SK-N-SH (cell line): ENCODE results near the gene TGM2. TPM values are rescaled to one million over a fixed set of nuclear protein-coding genes. Genes with fewer than 3 reads are reported as not detected.
A peak's percentile ranks its signal among the peaks of the same experiment; 100 is the strongest.

Experiments used
- CTCF ChIA-PET: fragments of 300-600, 350-600 bp; formaldehyde crosslinking; extraction: SDS; loops from one replicate; lab custom pipeline; 2021; lab: Yijun Ruan, JAX
- POLR2A ChIA-PET: fragments of 350-600 bp; sonication (Branson Sonifier 250); formaldehyde crosslinking; extraction: SDS; loops from one replicate; lab custom pipeline; 2020; ENCODE audit warnings: antibody characterized with exemption, inconsistent platforms; lab: Yijun Ruan, JAX
- DNase-seq: peaks from one replicate; pipeline ENCODE4 v3.0.0; 2012
- H2AFZ ChIP-seq: fragments of 200-600 bp; sonication (generic); 2 replicates; pipeline ENCODE4 v1.8.1; 2016; ENCODE audit warnings: antibody characterized with exemption, mild to moderate bottlenecking, low read depth
- H3F3A ChIP-seq: fragments of 200-600 bp; sonication (generic); replicated peaks from 2 replicates; pipeline ENCODE3; 2016; ENCODE audit warnings: antibody characterized with exemption, mild to moderate bottlenecking; ENCODE audit not compliant: insufficient read depth
- H3K27ac ChIP-seq, 2 experiments: fragments of 200-500 bp in 1 of 2; fragments of 200-600 bp in 1 of 2; sonication (Bioruptor generic) in 1 of 2; sonication (generic), shearing (Covaris generic) in 1 of 2; 2 replicates each; pipeline versions ENCODE4 v1.5.1 to v1.6.1; 2014 to 2016; ENCODE audit warnings: low read depth in 2 of 2, inconsistent platforms in 1 of 2, low read length in 1 of 2, mild to moderate bottlenecking in 1 of 2, mixed read lengths in 1 of 2
- H3K27me3 ChIP-seq: fragments of 200-600 bp; sonication (generic), shearing (Covaris generic); 2 replicates; pipeline ENCODE4 v1.6.1; 2016; ENCODE audit warnings: mixed run types; ENCODE audit not compliant: insufficient read depth
- H3K36me3 ChIP-seq, 2 experiments: fragments of 200-500 bp in 1 of 2; fragments of 200-600 bp in 1 of 2; sonication (Bioruptor generic) in 1 of 2; sonication (generic) in 1 of 2; replicated peaks in 1 of 2; 2 replicates each; pipeline versions ENCODE3 to v1.5.1; 2014 to 2016; ENCODE audit warnings: low read length in 1 of 2, mild to moderate bottlenecking in 1 of 2; ENCODE audit not compliant: insufficient read depth in 2 of 2, control insufficient read depth in 1 of 2
- H3K4me1 ChIP-seq, 2 experiments: fragments of 200-500 bp in 1 of 2; fragments of 200-600 bp in 1 of 2; sonication (Bioruptor generic) in 1 of 2; sonication (generic), shearing (Covaris generic) in 1 of 2; 2 replicates each; pipeline versions ENCODE4 v1.5.1 to v1.6.1; 2014 to 2016; ENCODE audit warnings: low read depth in 1 of 2, low read length in 1 of 2, mixed run types in 1 of 2; ENCODE audit not compliant: insufficient read depth in 2 of 2, control insufficient read depth in 1 of 2
- H3K4me2 ChIP-seq: fragments of 200-600 bp; sonication (generic), shearing (Covaris generic); 2 replicates; pipeline ENCODE4 v1.6.1; 2017; ENCODE audit warnings: mixed run types
- H3K4me3 ChIP-seq, 2 experiments: fragments of 200-500 bp in 1 of 2; fragments of 200-600 bp in 1 of 2; sonication (Bioruptor generic) in 1 of 2; sonication (generic), shearing (Covaris generic) in 1 of 2; 2 replicates each; pipeline versions ENCODE4 v1.5.1 to v1.8.1; 2014 to 2016; ENCODE audit warnings: low read depth in 2 of 2, inconsistent platforms in 1 of 2, low read length in 1 of 2, mild to moderate bottlenecking in 1 of 2, mixed read lengths in 1 of 2, moderate library complexity in 1 of 2
- H3K79me2 ChIP-seq: fragments of 200-600 bp; sonication (generic); 2 replicates; pipeline ENCODE4 v1.8.1; 2017; ENCODE audit warnings: mild to moderate bottlenecking; ENCODE audit not compliant: insufficient read depth
- H3K9ac ChIP-seq: fragments of 200-600 bp; sonication (generic); 2 replicates; pipeline ENCODE4 v1.6.1; 2017; ENCODE audit warnings: mixed run types
- H3K9me2 ChIP-seq: fragments of 200-600 bp; sonication (generic); 2 replicates; pipeline ENCODE4 v1.6.1; 2017; ENCODE audit warnings: mixed run types
- H3K9me3 ChIP-seq: fragments of 200-600 bp; sonication (generic); 2 replicates; pipeline ENCODE4 v1.6.1; 2017; ENCODE audit warnings: mixed run types, mild to moderate bottlenecking, moderate library complexity
- H4K20me1 ChIP-seq: fragments of 200-600 bp; sonication (generic); 2 replicates; pipeline ENCODE4 v1.6.1; 2017; ENCODE audit warnings: mild to moderate bottlenecking, mixed run types; ENCODE audit not compliant: insufficient read depth
- CHD2 ChIP-seq: fragments of 150-350 bp; IDR thresholded peaks from 2 replicates; pipeline ENCODE4 v1.6.1; 2018; ENCODE audit warnings: low read length; ENCODE audit not compliant: partially characterized antibody
- GABPA ChIP-seq: IDR thresholded peaks from 2 replicates; pipeline ENCODE4 v1.4.0; 2012; ENCODE audit warnings: low read depth, mild to moderate bottlenecking
- IRF3 ChIP-seq: fragments of 150-350 bp; IDR thresholded peaks from 2 replicates; pipeline ENCODE4 v1.6.1; 2016; ENCODE audit warnings: mild to moderate bottlenecking, low read depth, low read length
- POLR2AphosphoS5 ChIP-seq: IDR thresholded peaks from 2 replicates; pipeline ENCODE4 v1.6.1; 2012; ENCODE audit warnings: low read depth, low read length
- RFX5 ChIP-seq: IDR thresholded peaks from 2 replicates; pipeline ENCODE4 v1.6.1; 2012; ENCODE audit warnings: mild to moderate bottlenecking, improper control_type of control experiment, low read length
- TAF1 ChIP-seq: IDR thresholded peaks from 2 replicates; pipeline ENCODE4 v1.6.1; 2012; ENCODE audit warnings: low read depth, mild to moderate bottlenecking, low read length, moderate library complexity, borderline replicate concordance
- YY1 ChIP-seq: IDR thresholded peaks from 2 replicates; pipeline ENCODE4 v1.4.0; 2012; ENCODE audit warnings: low read depth, mild to moderate bottlenecking
- ZBTB33 ChIP-seq: IDR thresholded peaks from 2 replicates; pipeline ENCODE4 v1.4.0; 2012; ENCODE audit warnings: low read depth, borderline replicate concordance
- WGBS: methylation state at CpG from one replicate; pipeline ENCODE4 v1.1.6; 2017; ENCODE audit warnings: low lambda C conversion rate; 5-methylcytosine and 5-hydroxymethylcytosine counted together
- polyA plus RNA-seq, 3 experiments: library from polyadenylated mRNA; depleted of rRNA; stranded (reverse); fragments of >200 nt; gene quantifications; 2 replicates each; pipeline ENCODE4 v1.2.3, GENCODE V29; 2012
- TF ChIP-seq, protein P1 (sequence below): IDR thresholded peaks from 2 replicates; pipeline ENCODE4 v1.6.1; 2012; ENCODE audit warnings: mild to moderate bottlenecking, low read depth, low read length, moderate library complexity

TGM2 gene
- polyA plus RNA-seq, 1 of the 3 experiments (the other 2 are of a cell fraction): 676 TPM

DNA sequence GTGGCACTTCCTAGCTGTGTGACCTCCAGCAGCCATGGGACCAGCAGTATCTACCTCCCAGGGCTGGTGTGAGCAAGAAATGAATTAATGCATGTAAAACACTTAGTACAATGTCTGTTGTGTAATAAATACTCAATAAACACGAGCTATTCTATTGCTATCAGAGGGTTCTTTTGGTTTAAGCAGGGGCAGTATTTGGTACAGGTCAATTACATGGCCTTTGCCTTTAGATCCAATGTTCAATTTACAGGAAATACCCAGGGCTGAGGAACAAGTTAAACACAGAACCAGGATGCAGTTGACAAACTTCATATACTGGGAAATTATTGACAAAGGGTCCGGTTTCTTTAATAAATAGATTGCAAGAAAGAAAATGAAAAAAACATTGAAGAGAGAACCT, 2.9 kb downstream of the TGM2 start:
- peaks cover 34 to 42% of the 10 kb centered on the region in 2 experiments; a peak in 2 of 4 replicates for H3K4me1 ChIP-seq
- no peaks in the 10 kb centered on the region for H3K27me3 ChIP-seq
- H3K79me2 ChIP-seq: peaks cover 62% of the 10 kb centered on the region
- H3F3A ChIP-seq: peaks cover 43% of the 10 kb centered on the region
- H3K4me2 ChIP-seq: peak overlapping the region; percentile 91
- CTCF ChIA-PET: interaction anchor here (2.2 to 4.2 kb wide), 3 partner anchors 59 to 105 kb away, joined by 12 to 24 read pairs (median 20); no protein-coding TSS in a partner anchor
- TF ChIP-seq YY1 (no peak), TAF1 (no peak), RFX5 (no peak), IRF3 (no peak)
- no peaks in the 10 kb centered on the region for H3K9me3 ChIP-seq
- 0 out of 4 replicates have a peak overlapping the region, but pooled peaks of 1 of the 2 experiments have one; percentile 4 for H3K27ac ChIP-seq
- H3K9ac ChIP-seq: 0 out of 2 replicates have a peak overlapping the region, but pooled peaks have one; percentile 2
- 84% methylated on average over 2 of the region's 2 CpGs for WGBS
- no peaks in the 10 kb centered on the region for H4K20me1 ChIP-seq
- no peak overlapping the region for H2AFZ ChIP-seq
- DNase-seq: no peak
- POLR2A ChIA-PET: no interaction called here
- H3K9me2 ChIP-seq: no peaks in the 10 kb centered on the region
- peak overlapping the region in 1 of 2 experiments; percentile 77; a peak in 2 of 4 replicates for H3K4me3 ChIP-seq
- peaks cover 28 to 31% of the 10 kb centered on the region in 2 experiments for H3K36me3 ChIP-seq

DNA sequence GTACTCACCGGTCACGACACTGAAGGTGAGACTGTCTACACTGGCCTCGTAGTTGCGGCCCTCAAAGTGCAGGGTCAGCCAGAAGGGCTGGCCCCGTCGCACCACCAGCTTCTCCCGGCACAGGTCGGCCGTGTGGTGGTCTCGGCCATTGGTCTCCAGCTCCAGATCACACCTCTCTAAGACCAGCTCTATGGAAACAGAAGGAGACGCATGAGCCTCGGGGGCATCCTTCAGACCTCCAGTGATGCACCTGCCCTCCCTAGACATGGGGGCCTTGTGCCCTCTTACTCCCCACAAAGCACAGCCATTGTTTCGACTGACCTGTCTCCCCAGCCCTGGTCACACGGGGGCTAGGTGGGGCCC, 3.7 kb downstream of the TGM2 start:
- H3K79me2 ChIP-seq: peaks cover 62% of the 10 kb centered on the region
- CTCF ChIA-PET: interaction anchor here (0.7 to 4.2 kb wide), 6 partner anchors 9 to 597 kb away, joined by 3 to 20 read pairs (median 6); no protein-coding TSS in a partner anchor
- WGBS: 98% methylated on average over 5 of the region's 14 CpGs

More for the DNA sequence above, 3.7 kb downstream of the TGM2 start:
- H3F3A ChIP-seq: peaks cover 46% of the 10 kb centered on the region
- H3K4me2 ChIP-seq: peak overlapping the region; percentile 91
- no peak overlapping the region for H3K27ac ChIP-seq
- H3K4me1 ChIP-seq: peaks cover 35 to 43% of the 10 kb centered on the region in 2 experiments; a peak in 2 of 4 replicates
- TF ChIP-seq POLR2AphosphoS5 (peak; percentile 18; the same call in 1 of the 2 replicates), ZBTB33 (no peak), CHD2 (no peak), GABPA (no peak)
- TF ChIP-seq, protein P1, sequence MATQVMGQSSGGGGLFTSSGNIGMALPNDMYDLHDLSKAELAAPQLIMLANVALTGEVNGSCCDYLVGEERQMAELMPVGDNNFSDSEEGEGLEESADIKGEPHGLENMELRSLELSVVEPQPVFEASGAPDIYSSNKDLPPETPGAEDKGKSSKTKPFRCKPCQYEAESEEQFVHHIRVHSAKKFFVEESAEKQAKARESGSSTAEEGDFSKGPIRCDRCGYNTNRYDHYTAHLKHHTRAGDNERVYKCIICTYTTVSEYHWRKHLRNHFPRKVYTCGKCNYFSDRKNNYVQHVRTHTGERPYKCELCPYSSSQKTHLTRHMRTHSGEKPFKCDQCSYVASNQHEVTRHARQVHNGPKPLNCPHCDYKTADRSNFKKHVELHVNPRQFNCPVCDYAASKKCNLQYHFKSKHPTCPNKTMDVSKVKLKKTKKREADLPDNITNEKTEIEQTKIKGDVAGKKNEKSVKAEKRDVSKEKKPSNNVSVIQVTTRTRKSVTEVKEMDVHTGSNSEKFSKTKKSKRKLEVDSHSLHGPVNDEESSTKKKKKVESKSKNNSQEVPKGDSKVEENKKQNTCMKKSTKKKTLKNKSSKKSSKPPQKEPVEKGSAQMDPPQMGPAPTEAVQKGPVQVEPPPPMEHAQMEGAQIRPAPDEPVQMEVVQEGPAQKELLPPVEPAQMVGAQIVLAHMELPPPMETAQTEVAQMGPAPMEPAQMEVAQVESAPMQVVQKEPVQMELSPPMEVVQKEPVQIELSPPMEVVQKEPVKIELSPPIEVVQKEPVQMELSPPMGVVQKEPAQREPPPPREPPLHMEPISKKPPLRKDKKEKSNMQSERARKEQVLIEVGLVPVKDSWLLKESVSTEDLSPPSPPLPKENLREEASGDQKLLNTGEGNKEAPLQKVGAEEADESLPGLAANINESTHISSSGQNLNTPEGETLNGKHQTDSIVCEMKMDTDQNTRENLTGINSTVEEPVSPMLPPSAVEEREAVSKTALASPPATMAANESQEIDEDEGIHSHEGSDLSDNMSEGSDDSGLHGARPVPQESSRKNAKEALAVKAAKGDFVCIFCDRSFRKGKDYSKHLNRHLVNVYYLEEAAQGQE: no peak
- DNase-seq: no peak
- no peak overlapping the region for H3K4me3 ChIP-seq
- H4K20me1 ChIP-seq: no peaks in the 10 kb centered on the region
- H3K9me2 ChIP-seq: no peaks in the 10 kb centered on the region
- H3K27me3 ChIP-seq: no peaks in the 10 kb centered on the region
- H3K9ac ChIP-seq: no peak overlapping the region
- H2AFZ ChIP-seq: no peak overlapping the region
- H3K9me3 ChIP-seq: no peaks in the 10 kb centered on the region
- H3K36me3 ChIP-seq: peaks cover 31 to 35% of the 10 kb centered on the region in 2 experiments
- POLR2A ChIA-PET: no interaction called here
